Smooth muscle cell of the brain vasculature (primary cell): ENCODE measurements around the gene CCP110.
"Not testable (repeated sequence)": the region's sequence is repeated elsewhere in the genome, so short reads cannot be mapped to it uniquely, and the experiment has no call there.

ENCODE experiments used
- DNase-seq: peaks from one replicate; pipeline ENCODE4 v3.0.0-alpha.2; 2012; ENCODE audit warnings: low read depth, low spot score

Gene CCP110

GRCh38 chr16:19512297-19512696 lies 11.4 kb upstream of the CCP110 start:
- no peak for DNase-seq

- no peak for DNase-seq
Measured at GRCh38 chr16:19513377-19514053, 10.2 kb upstream of the CCP110 start.

- no peak for DNase-seq
Measured at GRCh38 chr16:19515757-19516156, 8.0 kb upstream of the CCP110 start.

- DNase-seq, result no peak
Measured at GRCh38 chr16:19517424-19518089, 6.2 kb upstream of the CCP110 start.

GRCh38 chr16:19518388-19518787 lies 5.4 kb upstream of the CCP110 start:
- no peak for DNase-seq

GRCh38 chr16:19520861-19521331 lies 2.8 kb upstream of the CCP110 start:
- no peak for DNase-seq

GRCh38 chr16:19521471-19522396 lies 2.0 kb upstream of the CCP110 start, which contains the start of gene GDE1:
GDE1 (minus strand) TSS chr16:19522098; CDS start chr16:19521964, 134 bp downstream.
- DNase-seq, result peak; percentile 49

- DNase-seq, result no peak
Measured at GRCh38 chr16:19522397-19522732, 1.4 kb upstream of the CCP110 start.

- DNase-seq, result no peak
Measured at GRCh38 chr16:19522760-19523159, 982 bp upstream of the CCP110 start.

GRCh38 chr16:19523184-19523558 lies 571 bp upstream of the CCP110 start:
- DNase-seq, result no peak

GRCh38 chr16:19524356-19524615 lies 544 bp downstream of the CCP110 start:
- DNase-seq, result no peak

GRCh38 chr16:19524616-19525384 lies 1.1 kb downstream of the CCP110 start:
- no peak for DNase-seq

- DNase-seq, result no peak
Measured at GRCh38 chr16:19525385-19525723, 1.6 kb downstream of the CCP110 start.

GRCh38 chr16:19527161-19527560 lies 3.4 kb downstream of the CCP110 start:
- DNase-seq, result no peak

- DNase-seq, result no peak
Measured at GRCh38 chr16:19528666-19529065, 4.9 kb downstream of the CCP110 start.

GRCh38 chr16:19532601-19533000 lies 8.9 kb downstream of the CCP110 start:
- DNase-seq, result no peak

- DNase-seq, result no peak
Measured at GRCh38 chr16:19540241-19540970, 16.7 kb downstream of the CCP110 start.

GRCh38 chr16:19542138-19542821 lies 18.5 kb downstream of the CCP110 start:
- DNase-seq, result no peak

- DNase-seq, result not testable (repeated sequence)
Measured at GRCh38 chr16:19543278-19543996, 19.7 kb downstream of the CCP110 start.

- DNase-seq, result no peak
Measured at GRCh38 chr16:19548144-19548543, 24.4 kb downstream of the CCP110 start.
